GM18517 (cell line): ENCODE results near the gene NCAN.

Experiments used
- ATAC-seq: cut with Tn5 transposase; IDR thresholded peaks from one replicate; pipeline ENCODE4 v1.9.1; 2021; ENCODE audit warnings: mild to moderate bottlenecking, moderate library complexity; ENCODE audit not compliant: unreplicated experiment

The NCAN gene

DNA sequence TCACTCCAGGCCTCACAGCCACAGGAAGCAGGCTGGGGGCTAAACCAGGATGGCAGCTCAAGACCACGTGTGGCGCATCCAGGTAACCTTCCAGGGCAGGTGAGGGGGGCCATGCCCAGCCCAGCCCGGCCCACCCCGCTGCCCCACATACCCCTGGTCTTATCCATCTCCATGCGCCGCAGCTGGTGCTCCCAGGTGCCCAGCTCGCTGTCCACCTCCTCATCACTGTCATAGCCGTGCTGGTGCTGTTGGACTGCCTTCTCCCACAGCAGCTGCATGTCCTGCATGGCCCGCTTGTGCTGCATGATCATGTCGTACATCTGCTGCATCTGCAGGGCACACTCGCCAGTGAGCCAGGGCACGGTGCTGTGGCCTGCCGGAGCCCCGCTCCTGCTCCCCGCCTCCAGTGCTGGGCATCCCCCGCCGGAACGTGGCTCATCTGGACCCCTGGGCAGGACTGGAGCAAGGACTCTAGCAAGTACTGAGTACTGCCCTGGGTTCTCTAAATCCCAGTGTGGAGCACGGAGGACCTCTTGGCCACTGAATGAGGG lies 67.4 kb downstream of the NCAN start:
- ATAC-seq, result no peak

DNA sequence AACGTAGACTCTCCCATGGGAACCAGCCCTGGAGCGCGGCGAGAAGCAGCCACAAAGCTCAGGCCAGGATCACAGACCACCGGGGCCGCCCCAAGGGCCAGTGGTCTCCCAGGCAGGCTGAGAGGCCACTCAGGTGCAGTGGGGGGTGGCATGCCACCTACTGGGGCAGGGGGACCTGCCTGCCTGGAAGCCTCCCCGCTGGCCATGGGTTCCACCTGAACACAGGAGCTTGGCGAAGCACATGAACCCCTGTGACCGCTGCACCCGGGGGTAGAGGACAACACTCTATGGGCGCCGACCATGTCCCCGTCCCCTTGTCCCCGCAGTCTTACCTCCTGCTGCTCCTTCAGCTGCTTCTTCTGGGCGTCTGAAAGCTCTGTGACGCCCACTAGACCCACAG lies 68.1 kb downstream of the NCAN start:
- ATAC-seq, result no peak

DNA sequence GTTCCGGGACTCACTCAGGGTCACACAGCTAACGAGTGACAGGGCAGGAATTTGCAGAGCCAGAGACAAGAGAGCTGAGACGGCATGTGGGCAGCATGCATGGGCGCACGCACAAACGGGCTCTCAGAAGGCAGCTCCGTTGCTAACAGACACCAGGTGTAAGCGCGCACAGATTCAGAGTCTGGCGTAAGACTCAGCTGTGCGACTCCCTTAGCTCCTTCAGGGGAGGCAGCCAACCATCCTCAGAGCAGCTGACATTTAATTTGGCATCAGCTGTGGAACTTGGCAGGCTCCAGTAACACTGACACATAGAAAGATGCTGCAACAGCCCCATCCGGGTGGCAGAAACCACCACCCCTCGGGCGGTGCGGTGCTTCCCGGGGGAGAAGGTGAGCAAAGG lies 68.8 kb downstream of the NCAN start:
- no peak for ATAC-seq

DNA sequence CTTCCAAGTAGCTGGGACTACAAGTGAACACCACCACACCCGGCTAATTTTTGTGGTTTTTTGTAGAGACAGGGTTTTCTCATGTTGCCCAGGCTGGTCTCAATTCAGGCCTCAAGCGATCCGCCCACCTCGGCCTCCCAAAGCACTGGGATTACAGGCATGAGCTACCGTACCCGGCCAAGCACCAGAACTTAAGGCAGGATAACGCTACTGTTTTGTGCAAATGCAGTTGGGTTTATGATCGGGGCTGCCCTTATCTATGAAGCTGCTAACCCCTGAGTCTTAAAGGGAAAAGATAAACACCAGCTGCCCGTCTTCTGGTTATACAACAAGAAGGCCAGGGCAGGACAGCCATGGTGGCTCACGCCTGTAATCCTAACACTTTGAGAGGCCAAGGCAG lies 73.9 kb downstream of the NCAN start:
- ATAC-seq, result no peak

DNA sequence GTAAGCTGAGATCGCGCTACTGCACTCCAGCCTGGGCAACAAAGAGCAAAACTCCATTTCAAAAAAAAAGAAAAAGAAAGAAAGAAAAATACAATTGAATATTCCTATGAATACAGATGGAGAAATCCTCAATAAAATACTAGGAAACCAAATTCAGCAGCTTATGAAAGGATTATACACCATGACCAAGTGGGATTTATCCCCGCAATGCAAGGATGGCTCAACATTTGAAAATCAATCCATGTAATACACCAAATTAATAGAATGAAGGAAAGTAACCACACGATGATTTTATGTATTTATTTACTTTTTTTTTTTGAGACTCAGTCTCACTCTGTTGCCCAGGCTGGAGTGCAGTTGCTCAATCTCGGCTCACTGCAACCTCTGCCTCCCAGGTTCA lies 80.8 kb downstream of the NCAN start:
- no peak for ATAC-seq

- no peak for ATAC-seq
These were observed 83.2 kb downstream of the NCAN start for GRCh38 chr19:19294914-19295313.

DNA sequence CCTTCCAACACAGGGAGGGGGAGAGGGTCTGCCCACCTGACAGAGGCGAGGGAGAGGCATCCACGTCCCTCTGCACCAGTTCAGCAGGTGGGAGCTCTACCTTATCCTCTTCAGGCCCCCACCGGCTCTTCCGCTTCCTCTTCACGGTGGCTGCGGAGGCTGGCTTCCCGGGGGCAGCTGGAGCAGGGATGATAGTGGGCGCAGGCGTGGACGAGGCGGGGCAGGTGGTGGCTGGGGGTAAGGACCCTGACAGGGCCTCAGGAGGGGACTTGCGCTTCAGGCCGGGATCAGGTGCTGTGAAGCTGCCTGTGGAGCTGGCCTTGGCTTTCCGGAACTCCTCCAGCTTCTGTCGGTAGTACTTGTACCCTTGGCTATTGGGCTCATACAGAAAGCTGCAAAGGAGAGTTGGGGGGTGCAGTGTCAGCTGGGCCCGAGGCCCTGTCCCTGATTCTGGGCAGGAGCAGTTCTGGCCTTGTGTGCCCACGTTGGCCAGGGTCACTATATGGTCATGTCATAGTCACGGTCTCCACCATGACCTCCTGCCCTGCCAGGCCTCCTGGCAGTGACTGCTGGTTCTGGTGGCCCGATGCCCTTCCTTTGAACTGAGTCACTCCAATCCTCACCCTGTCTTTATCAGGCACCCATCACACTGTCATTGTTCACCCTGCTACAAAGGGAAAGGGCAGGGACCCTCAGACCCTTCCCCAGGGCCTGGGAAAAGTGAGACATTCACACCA lies 85.4 kb downstream of the NCAN start:
- ATAC-seq, result no peak

GRCh38 chr19:19297759-19298158 lies 86.0 kb downstream of the NCAN start:
- no peak for ATAC-seq

GRCh38 chr19:19300613-19301012 lies 88.9 kb downstream of the NCAN start:
- no peak for ATAC-seq
